K562 (cell line): ENCODE data around the gene ITSN1. TPM values are rescaled to one million over a fixed set of nuclear protein-coding genes. Genes with fewer than 3 reads are reported as not detected.

ENCODE experiments used
- KLF13 ChIP-seq: fragments of 450-650 bp; IDR thresholded peaks from 2 replicates; pipeline ENCODE4 v1.6.1; 2016; ENCODE audit warnings: missing genetic modification characterization, low read depth, mild to moderate bottlenecking, missing compliant biosample characterization, moderate library complexity, borderline replicate concordance
- LCOR ChIP-seq: sonication (generic); formaldehyde crosslinking; IDR thresholded peaks from 2 replicates; pipeline ENCODE4 v1.8.0; 2022; ENCODE audit warnings: mild to moderate bottlenecking, missing genetic modification reagents
- MYC ChIP-seq, 2 experiments: fragments of 250-450 bp in 1 of 2; sonication (Bioruptor Pico) in 1 of 2; IDR thresholded peaks; 2 replicates each; pipeline versions ENCODE4 v1.5.1 to v1.6.1; 2012 to 2021; ENCODE audit warnings: low read depth in 2 of 2, borderline replicate concordance in 1 of 2, improper control_type of control experiment in 1 of 2, low read length in 1 of 2, mild to moderate bottlenecking in 1 of 2, moderate library complexity in 1 of 2
- NONO ChIP-seq, 2 experiments: fragments of 200-400 bp in 1 of 2; fragments of 450-650 bp in 1 of 2; formaldehyde crosslinking in 1 of 2; IDR thresholded peaks; 2 replicates each; pipeline ENCODE4 v1.6.1; 2017; ENCODE audit warnings: low read depth in 2 of 2, mild to moderate bottlenecking in 2 of 2, moderate library complexity in 2 of 2, low read length in 1 of 2
- NRF1 ChIP-seq, 2 experiments: fragments of 450-650 bp; IDR thresholded peaks in 1 of 2; conservative IDR thresholded peaks in 1 of 2; 2 replicates each; pipeline ENCODE4 v1.6.1; 2014; ENCODE audit warnings: mild to moderate bottlenecking in 2 of 2
- POLR2AphosphoS5 ChIP-seq: IDR thresholded peaks from 2 replicates; pipeline ENCODE4 v1.6.1; 2011; ENCODE audit warnings: mild to moderate bottlenecking, low read depth, low read length, moderate library complexity; ENCODE audit not compliant: control insufficient read depth, insufficient read depth
- RAD51 ChIP-seq: fragments of 450-650 bp; IDR thresholded peaks from 2 replicates; pipeline ENCODE4 v1.7.1; 2016; ENCODE audit warnings: low read depth, mild to moderate bottlenecking, borderline replicate concordance
- SMARCA4 ChIP-seq: fragments of 450-650 bp; IDR thresholded peaks from 2 replicates; pipeline ENCODE4 v1.6.1; 2016
- STAT5B ChIP-seq: fragments of 250-450 bp; sonication (Bioruptor Pico); IDR thresholded peaks from 2 replicates; pipeline ENCODE4 v1.8.0; 2021; ENCODE audit warnings: mild to moderate bottlenecking, inconsistent platforms
- TAF1 ChIP-seq: IDR thresholded peaks from 2 replicates; pipeline ENCODE4 v1.6.1; 2011; ENCODE audit warnings: mild to moderate bottlenecking, low read length, moderate library complexity; ENCODE audit not compliant: insufficient read depth, control insufficient read depth, severe bottlenecking; ENCODE audit errors: extremely low read depth
- ZNF174 ChIP-seq: fragments of 250-450 bp; sonication (Bioruptor Pico); IDR thresholded peaks from 2 replicates; pipeline ENCODE4 v1.4.0; 2020; ENCODE audit warnings: mild to moderate bottlenecking
- ZNF3 ChIP-seq: fragments of 250-450 bp; sonication (Bioruptor Pico); IDR thresholded peaks from 2 replicates; pipeline ENCODE4 v1.5.0; 2021; ENCODE audit warnings: mild to moderate bottlenecking, moderate library complexity
- ZNF766 ChIP-seq: fragments of 200-800 bp; sonication (Bioruptor generic); conservative IDR thresholded peaks from 2 replicates; pipeline ENCODE4 v1.6.1; 2016; ENCODE audit warnings: missing genetic modification characterization, missing compliant biosample characterization
- ZNF77 ChIP-seq: fragments of 250-450 bp; sonication (Bioruptor Pico); IDR thresholded peaks from 2 replicates; pipeline ENCODE4 v1.5.0; 2020
- polyA plus RNA-seq, 8 experiments: library from polyadenylated mRNA; depleted of rRNA in 4 of 8; stranded (reverse) in 5 of 8; unstranded in 3 of 8; fragments of >200 nt; fragmentation: Nextera tagmentation in 2 of 8; fragmentation: Illumina TruSeq in 1 of 8; extraction: Ambion mirVana in 2 of 8; extraction: Trizol in 1 of 8; gene quantifications; 2 replicates each; pipeline versions ENCODE4 v1.2.1 to v1.2.3, GENCODE V29; 2011 to 2014; ENCODE audit warnings: inconsistent platforms in 1 of 8, missing spikeins in 1 of 8
- total RNA-seq, 7 experiments: library from RNA; depleted of rRNA in 6 of 7; stranded (reverse); fragments of >200 nt in 6 of 7; fragmentation: Illumina TruSeq in 2 of 7; extraction: Trizol in 2 of 7; gene quantifications; 2 replicates each; pipeline versions ENCODE4 v1.2.1 to v1.2.3, GENCODE V29; 2011 to 2021; ENCODE audit warnings: low replicate concordance in 1 of 7
- TF ChIP-seq, protein P1 (sequence below): sonication (generic); formaldehyde crosslinking; IDR thresholded peaks from 2 replicates; pipeline ENCODE4 v1.8.1; 2023; ENCODE audit warnings: missing genetic modification reagents, mild to moderate bottlenecking, borderline replicate concordance
- TF ChIP-seq, protein P2 (sequence below): fragments of 450-650 bp; IDR thresholded peaks from 2 replicates; pipeline ENCODE4 v1.6.1; 2016; ENCODE audit warnings: borderline replicate concordance
- TF ChIP-seq, protein P3 (sequence below), 2 experiments: fragments of 450-650 bp in 1 of 2; sonication (generic) in 1 of 2; formaldehyde crosslinking in 1 of 2; IDR thresholded peaks in 1 of 2; conservative IDR thresholded peaks in 1 of 2; 2 replicates each; pipeline versions ENCODE4 v1.6.1 to v1.8.1; 2016 to 2023; ENCODE audit warnings: mild to moderate bottlenecking in 2 of 2, moderate library complexity in 2 of 2, inconsistent platforms in 1 of 2, missing genetic modification reagents in 1 of 2
- TF ChIP-seq, protein P4 (sequence below): fragments of 250-450 bp; sonication (Bioruptor Pico); IDR thresholded peaks from 2 replicates; pipeline ENCODE4 v1.8.0; 2021; ENCODE audit warnings: moderate library complexity, mild to moderate bottlenecking, inconsistent platforms

The ITSN1 gene
- total and polyA plus RNA-seq, 9 of the 15 experiments (the other 6 are each of a cell fraction or from before 2014, with no cell fraction given): 1.1 to 12.6 (median 4.8) TPM

DNA sequence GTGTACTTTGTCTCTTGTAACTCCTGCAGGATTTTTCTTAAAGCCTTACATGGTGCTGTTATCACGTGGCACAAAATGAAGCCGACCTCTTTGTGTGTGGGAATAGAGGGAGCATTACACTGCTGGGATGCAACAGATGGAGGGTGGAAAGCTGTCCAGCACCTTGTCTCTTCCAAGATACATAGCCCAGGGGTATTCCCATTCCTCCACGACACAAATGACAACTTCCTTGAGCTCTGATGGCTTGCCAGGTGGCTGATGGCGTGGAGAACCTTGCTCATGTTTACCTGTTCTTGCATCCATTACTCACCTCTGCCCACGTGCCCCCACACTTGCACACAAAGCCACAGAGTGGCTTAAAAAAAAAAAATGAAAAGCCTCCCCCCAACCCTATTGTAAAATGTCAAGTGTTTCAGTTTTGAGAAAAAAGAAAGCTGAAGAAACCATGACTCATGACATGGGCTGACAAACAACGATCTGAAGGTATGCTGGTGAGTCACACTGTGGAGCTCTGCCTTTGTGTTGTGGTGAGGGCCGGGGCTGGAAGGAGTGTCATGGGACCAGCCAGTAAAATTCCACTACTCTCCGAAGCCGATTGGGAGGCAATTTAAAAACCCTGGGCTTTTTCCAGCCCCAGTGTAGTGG lies 305.3 kb downstream of the ITSN1 start (continued):
- TF ChIP-seq, protein P1, sequence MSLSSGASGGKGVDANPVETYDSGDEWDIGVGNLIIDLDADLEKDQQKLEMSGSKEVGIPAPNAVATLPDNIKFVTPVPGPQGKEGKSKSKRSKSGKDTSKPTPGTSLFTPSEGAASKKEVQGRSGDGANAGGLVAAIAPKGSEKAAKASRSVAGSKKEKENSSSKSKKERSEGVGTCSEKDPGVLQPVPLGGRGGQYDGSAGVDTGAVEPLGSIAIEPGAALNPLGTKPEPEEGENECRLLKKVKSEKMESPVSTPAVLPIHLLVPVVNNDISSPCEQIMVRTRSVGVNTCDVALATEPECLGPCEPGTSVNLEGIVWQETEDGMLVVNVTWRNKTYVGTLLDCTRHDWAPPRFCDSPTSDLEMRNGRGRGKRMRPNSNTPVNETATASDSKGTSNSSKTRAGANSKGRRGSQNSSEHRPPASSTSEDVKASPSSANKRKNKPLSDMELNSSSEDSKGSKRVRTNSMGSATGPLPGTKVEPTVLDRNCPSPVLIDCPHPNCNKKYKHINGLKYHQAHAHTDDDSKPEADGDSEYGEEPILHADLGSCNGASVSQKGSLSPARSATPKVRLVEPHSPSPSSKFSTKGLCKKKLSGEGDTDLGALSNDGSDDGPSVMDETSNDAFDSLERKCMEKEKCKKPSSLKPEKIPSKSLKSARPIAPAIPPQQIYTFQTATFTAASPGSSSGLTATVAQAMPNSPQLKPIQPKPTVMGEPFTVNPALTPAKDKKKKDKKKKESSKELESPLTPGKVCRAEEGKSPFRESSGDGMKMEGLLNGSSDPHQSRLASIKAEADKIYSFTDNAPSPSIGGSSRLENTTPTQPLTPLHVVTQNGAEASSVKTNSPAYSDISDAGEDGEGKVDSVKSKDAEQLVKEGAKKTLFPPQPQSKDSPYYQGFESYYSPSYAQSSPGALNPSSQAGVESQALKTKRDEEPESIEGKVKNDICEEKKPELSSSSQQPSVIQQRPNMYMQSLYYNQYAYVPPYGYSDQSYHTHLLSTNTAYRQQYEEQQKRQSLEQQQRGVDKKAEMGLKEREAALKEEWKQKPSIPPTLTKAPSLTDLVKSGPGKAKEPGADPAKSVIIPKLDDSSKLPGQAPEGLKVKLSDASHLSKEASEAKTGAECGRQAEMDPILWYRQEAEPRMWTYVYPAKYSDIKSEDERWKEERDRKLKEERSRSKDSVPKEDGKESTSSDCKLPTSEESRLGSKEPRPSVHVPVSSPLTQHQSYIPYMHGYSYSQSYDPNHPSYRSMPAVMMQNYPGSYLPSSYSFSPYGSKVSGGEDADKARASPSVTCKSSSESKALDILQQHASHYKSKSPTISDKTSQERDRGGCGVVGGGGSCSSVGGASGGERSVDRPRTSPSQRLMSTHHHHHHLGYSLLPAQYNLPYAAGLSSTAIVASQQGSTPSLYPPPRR: peak; percentile 46; the same call in 1 of the 2 replicates
- TF ChIP-seq, protein P2, sequence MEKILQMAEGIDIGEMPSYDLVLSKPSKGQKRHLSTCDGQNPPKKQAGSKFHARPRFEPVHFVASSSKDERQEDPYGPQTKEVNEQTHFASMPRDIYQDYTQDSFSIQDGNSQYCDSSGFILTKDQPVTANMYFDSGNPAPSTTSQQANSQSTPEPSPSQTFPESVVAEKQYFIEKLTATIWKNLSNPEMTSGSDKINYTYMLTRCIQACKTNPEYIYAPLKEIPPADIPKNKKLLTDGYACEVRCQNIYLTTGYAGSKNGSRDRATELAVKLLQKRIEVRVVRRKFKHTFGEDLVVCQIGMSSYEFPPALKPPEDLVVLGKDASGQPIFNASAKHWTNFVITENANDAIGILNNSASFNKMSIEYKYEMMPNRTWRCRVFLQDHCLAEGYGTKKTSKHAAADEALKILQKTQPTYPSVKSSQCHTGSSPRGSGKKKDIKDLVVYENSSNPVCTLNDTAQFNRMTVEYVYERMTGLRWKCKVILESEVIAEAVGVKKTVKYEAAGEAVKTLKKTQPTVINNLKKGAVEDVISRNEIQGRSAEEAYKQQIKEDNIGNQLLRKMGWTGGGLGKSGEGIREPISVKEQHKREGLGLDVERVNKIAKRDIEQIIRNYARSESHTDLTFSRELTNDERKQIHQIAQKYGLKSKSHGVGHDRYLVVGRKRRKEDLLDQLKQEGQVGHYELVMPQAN: peak; percentile 35; the same call in 1 of the 2 replicates
- TF ChIP-seq MYC (IDR thresholded peaks at IDR 0.05; ENCODE audit: low read depth, low read length): peak; percentile 73; the same call in 1 of the 2 replicates
- TF ChIP-seq MYC (CRISPR knock-in tag; IDR thresholded peaks at IDR 0.05; ENCODE audit: borderline replicate concordance, low read depth): peak; percentile 45; the same call in 1 of the 2 replicates
- no peak for TF ChIP-seq NONO (IDR thresholded peaks at IDR 0.05; ENCODE audit: low read depth in 2 of 2, low read length in 1 of 2)
- TF ChIP-seq TAF1: peak; percentile 18
- TF ChIP-seq ZNF77 (CRISPR knock-in tag): no peak
- TF ChIP-seq LCOR (CRISPR knock-in tag): 0 out of 2 replicates have a peak, but pooled peaks have one; percentile 18
- TF ChIP-seq NRF1 (conservative IDR thresholded peaks at IDR 0.05 in 1 of 2, IDR thresholded peaks at IDR 0.05 in 1 of 2): 0 out of 4 replicates have a peak, but pooled peaks have one; percentile 12 to 35
- 0 out of 2 replicates have a peak, but pooled peaks have one; percentile 19 for TF ChIP-seq KLF13 (tag)
- peak; percentile 94 for TF ChIP-seq ZNF766 (CRISPR knock-in tag)
- peak; percentile 95 for TF ChIP-seq SMARCA4
- peak; percentile 69 for TF ChIP-seq RAD51
- TF ChIP-seq POLR2AphosphoS5: 0 out of 2 replicates have a peak, but pooled peaks have one; percentile 51
- TF ChIP-seq, protein P3, sequence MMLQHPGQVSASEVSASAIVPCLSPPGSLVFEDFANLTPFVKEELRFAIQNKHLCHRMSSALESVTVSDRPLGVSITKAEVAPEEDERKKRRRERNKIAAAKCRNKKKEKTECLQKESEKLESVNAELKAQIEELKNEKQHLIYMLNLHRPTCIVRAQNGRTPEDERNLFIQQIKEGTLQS (IDR thresholded peaks at IDR 0.05): peak; percentile 98
- TF ChIP-seq, protein P3 (CRISPR knock-in tag; conservative IDR thresholded peaks at IDR 0.05): peak; percentile 92; the same call in 1 of the 2 replicates
- no peak for TF ChIP-seq ZNF3 (CRISPR knock-in tag)
- TF ChIP-seq STAT5B (CRISPR knock-in tag): no peak
- TF ChIP-seq, protein P4, sequence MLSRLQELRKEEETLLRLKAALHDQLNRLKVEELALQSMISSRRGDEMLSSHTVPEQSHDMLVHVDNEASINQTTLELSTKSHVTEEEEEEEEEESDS (CRISPR knock-in tag): no peak
- no peak for TF ChIP-seq ZNF174 (CRISPR knock-in tag)
